Activated CD8-positive, alpha-beta memory T cell treated with anti-CD3 and anti-CD28 coated beads for 24 hours (primary cell): ENCODE data around the gene AP3B1.
"Not testable (repeated sequence)": the region's sequence is repeated elsewhere in the genome, so short reads cannot be mapped to it uniquely, and the experiment has no call there.

Source experiments
- DNase-seq: peaks from one replicate; pipeline ENCODE4 v3.0.0-alpha.2; 2020

The AP3B1 gene

DNA sequence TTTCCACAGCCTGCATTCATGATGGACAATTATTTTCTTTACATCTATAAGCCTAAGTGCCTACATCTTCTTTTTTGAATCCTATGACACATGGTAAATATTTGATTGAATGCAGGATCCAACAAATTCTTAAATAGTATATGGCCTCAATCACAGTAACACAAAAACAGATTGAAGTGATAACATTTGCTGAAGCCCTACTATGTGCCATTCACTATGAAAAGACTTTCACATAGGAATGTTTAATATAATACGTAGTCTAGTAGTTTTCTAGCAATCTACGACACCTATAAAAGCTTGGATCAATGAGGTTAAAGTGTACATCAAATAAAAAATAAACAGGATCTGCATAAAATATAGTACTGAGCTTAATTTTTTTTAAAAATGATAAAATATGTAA is 231.0 kb downstream of the AP3B1 start:
- no peak for DNase-seq

DNA sequence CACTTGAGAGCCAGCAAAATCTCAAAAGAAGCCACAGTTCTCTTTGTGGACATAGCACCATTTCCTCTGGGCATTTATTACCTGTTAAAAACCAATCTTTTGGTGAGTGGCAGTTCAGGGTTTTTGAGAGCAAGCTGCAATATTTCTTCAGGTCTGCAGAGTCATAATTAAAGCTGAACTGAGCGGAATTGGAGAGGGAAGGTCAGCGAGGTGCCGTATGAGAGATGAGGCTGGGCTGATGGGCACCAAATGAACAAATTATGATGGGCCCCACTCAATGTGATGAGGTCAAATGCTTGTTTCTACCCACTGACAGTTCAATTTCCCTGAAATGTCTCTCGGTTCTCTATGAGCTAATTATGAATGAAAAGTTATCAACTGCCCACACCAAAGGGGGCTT is 231.9 kb downstream of the AP3B1 start:
- no peak for DNase-seq

DNA sequence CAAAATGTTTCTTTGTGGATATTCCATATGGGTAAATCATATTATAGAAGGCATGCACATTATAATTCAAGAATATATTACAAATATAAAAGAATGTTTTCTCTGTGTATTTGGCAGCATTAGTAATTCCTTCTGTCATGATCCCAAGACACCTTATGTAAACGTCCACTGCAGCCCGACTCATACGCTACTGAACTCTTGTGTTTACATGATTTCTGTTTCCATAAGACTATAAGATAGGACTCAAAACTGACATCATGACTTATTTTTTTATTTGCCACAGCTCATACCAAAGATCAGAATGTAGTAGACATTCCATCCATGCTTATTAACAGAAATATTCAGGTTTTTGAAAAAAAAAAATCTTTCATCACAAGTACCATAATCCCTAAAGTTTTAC is 234.1 kb downstream of the AP3B1 start:
- DNase-seq, result no peak

DNA sequence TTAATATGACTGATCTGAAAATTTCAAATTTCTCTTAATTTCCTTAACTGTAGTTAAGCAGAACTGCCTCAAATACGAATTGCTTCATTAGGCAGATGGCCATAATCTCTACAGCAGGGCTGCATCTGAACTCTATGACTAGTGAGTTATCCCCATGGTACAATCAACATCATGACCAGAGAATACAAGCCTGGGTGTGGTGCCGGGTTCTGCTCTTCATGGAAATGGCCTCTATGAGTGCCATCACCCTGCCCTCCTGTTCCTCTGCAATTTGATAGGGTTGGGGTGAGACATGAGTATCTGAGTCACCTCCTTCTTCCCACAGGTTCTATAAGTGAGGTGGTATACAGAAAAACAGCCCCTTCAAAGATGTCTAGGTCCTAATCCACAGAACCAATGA is 235.9 kb downstream of the AP3B1 start:
- DNase-seq, result no peak

DNA sequence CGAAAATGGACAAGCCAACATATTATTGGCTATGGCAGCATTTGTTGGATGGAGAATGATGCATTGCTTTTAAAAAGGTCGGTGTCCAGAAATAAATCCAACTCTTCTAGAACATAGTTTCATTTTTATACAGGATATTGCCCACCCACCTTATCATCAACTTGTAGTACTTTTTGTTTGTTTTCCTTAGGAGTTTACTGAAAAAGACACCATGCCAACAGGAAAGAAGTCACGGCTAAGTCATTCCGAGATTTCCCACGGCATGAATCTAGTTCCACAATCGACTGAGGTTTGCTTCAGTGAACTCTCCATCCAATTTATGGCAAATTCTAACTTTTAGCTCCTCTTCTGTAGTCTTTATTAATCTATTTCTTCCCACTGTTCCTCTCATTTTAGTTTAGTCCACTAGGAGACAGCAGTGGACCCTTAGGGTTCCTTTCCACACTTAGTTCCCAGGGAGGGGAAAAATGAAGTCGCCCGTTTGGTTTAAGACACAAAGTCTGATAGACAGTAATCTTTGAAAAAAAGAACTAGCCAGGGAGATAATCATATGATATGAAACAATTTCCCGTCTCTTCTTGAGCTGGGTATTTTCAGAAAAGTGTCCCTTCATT is 237.5 kb downstream of the AP3B1 start:
- DNase-seq, result no peak

DNA sequence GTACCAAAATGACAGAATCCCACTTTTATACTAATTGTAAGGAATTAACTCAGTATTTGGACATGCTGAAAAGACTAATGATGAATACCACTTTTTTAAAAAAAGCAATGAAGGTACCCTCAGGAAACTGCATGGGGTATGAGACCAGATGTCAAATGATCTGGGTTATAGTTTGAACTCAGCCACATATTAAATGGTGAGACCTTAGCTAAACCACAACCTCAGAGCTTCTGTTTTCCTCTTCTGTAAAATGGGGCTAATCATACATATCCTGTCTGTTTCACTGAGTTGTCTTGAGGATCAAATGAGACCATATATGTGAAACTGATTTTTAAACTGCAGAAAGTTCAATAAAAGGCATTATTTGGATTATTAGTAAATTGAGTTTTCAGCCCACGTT is 238.4 kb downstream of the AP3B1 start:
- DNase-seq, result no peak

DNA sequence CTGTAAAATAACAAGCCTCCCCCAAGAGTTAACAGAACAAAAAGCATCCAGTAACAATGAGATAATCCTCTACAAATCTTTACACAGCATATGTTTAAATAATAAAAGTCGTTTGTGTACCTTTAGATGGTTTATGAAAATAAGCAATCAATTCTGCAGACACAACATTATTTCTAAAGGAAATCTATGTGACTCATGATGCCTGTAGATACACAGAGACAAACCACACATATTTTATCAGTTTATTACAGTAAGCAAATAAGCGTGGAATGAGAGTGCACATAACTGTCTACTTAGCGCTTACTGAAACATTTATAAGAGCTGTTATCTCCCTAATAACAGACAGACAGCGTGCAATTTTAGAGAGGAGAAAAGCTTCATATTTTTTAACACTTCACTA is 243.6 kb downstream of the AP3B1 start:
- no peak for DNase-seq

DNA sequence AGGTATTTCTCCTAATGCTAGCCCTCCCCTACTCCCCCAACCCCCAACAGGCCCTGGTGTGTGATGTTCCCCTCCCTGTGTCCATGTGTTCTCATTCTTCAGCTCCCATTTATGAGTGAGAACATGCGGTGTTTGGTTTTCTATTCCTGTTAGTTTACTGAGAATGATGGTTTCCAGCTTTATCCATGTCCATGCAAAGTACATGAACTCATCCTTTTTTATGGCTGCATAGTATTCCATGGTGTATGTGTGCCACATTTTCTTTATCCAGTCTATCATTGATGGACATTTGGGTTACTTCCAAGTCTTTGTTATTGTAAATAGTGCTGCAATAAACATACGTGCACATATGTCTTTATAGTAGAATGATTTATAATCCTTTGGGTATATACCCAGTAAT is 247.7 kb downstream of the AP3B1 start:
- not testable (repeated sequence) for DNase-seq

DNA sequence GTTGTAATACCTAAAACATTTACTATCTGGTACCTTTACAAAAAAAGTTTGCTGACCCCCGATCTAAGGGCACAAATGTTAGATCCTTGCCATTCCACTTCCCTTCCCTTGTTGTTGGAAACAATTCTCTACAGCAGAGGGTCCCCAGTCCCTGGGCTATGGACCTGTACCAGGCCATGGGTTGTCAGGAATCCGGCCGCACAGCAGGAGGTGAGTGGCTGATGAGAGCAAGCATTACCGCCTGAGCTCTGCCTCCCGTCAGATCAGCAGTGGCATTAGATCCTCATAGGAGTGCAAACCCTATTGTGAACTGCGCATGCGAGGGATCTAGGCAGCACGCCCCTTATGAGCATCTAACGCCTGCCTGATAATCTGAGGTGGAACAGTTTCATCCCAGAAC is 248.5 kb downstream of the AP3B1 start:
- DNase-seq, result no peak

DNA sequence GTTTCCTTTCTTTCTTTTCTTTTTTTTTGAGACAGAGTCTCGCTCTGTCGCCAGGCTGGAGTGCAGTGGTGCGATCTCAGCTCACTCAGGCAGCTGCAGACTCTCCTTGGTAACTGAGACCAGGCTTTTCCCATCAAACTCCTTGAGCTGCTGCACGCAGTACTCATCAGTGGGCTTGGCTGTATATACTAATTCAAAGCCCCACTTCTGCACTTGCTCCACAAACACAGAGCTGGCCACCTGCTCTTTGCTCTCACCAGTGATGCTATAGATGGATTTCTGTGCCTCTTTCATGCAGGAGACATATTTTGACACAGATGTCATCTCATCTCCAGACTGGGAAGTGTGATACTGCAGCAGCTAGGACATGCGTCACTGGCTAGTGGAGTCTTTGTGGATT is 252.7 kb downstream of the AP3B1 start:
- DNase-seq, result no peak

DNA sequence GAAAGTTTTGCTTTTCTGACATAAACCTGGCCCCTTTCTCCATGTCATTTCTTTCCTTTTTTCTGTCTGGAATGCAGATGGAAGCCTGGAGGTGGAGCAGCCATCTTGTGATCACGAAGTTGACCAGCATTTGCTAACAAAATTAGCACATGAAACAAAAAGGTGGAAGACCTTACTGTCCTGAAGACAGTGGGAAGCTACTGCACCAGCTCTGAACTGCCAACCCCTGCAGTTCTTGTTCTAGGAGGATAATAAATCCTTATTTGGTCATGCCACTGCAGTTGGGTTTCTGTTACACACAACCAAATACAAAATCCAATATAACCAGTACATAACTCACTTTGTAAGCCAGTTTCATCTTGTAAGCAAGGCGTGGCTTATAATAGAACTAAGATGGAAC is 269.0 kb downstream of the AP3B1 start:
- no peak for DNase-seq

DNA sequence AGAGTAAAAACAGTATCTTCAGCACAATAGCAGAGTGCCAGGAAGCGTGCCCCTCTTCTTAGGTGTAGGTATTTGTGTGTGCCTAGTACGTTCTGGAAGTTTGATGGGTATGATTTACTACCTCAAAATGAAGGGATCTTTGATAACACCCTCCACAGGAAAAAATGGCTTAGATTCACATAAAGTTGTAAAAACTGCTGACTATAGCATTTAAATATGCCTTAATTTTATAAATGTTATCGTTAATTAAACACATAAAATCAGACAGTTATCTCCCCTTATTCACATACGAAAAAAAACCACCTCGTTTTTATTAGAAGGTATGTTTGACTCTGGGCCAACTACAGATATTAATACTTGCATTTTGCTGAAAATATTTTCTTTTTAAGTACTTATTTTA is 274.8 kb downstream of the AP3B1 start:
- DNase-seq, result no peak

DNA sequence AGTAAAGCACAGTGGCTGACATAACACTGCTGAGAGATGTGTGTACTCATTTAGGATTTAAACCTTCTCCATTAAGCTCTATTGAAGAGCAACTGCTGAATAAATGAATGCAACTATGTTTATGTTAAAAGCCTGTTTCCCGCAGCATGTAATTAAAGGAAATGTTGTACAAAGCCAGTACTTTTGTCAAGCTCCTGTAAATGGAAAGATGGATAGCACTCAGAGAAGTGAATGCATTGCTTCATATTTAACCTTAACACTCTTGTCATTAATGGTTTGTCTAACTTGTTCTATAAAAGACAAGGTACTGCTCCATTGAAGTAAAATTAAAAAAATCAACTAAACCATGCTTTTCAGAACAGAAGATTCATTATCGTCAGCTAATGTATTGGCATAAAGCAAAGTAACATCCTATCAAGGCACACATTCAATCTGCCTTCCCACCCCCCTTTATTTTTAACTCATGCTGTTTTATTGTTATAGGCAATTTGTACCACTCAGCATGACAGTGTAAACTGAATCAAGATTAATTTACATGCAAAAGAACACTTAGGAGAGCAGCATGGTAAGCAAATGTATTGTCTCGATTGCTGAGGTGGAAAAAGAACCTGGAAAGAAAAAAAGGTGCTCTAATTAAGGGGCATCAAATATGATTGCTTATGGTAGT is 277.5 kb downstream of the AP3B1 start:
- DNase-seq, result no peak

DNA sequence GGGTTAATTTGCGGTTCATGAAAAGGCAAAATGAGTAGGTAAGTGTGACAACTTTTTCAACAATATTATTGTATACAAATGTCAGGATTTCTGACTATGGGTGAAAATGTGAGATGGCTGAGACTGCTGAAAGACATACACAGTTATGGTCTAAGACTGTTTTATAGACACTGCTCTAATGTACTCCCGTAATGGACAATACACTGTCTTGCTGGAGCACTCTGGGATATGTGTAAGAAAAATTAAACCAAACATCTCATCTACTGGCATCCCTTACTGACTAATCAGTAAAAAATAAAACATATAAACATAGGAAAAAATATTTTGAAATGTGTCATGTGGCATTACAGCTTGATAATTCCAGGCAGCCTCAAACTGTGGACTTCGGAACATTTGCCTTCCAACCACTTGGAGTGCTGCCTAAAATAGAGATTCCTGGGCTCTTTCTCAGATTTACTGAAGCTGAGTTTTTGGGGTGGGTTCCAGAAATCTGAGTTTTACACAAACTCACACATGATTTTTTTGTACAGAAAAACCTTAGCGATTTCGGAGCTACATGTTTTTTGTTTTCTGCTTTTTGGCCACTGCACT is 284.5 kb downstream of the AP3B1 start:
- DNase-seq, result no peak

DNA sequence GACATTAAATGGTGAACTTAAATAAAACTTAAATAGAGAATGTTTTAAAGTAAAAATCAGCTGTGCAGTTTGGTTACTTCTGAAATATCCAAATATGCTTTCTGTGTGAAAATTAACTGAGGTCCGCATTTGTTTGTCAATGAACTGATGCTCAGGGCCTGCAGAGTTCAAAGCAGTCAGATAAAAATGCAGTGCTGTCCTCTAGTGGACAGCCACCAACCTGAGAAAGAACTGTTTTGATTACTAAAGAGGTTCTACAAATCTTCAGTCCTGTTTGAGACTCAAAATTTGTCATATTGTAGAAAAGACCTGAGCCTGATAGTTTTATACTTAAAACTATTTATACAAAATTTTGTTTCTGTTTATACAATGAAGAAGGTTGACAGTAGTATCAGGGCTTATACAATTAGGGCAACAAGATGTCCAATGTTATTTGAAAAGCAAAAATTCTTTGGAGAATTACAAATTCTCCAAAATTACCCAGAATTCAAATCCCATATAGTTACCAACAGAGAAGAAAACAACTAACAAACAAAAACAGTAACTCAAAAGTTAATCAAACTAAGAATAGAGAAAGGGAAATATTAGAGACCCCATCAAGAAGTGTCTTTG is 286.0 kb downstream of the AP3B1 start:
- DNase-seq, result no peak

DNA sequence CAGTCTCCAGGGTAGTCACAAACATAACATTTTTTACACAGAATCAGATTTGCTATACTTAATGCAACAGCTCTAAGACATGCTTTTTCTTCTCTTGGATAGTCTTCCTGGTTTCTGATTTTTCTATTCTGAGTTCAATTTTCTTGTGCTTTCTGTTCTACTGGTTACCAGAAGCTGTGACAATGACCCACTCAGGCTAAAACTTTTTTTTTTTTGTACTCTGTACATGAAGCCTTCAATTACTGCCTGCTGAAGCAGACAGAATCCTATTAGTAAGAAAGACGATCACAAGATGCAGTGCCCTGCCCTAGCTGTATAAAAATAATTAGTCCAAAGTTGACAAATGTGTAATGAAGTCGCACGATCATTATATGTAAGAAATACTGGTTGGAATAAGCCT is 287.3 kb downstream of the AP3B1 start:
- no peak for DNase-seq

DNA sequence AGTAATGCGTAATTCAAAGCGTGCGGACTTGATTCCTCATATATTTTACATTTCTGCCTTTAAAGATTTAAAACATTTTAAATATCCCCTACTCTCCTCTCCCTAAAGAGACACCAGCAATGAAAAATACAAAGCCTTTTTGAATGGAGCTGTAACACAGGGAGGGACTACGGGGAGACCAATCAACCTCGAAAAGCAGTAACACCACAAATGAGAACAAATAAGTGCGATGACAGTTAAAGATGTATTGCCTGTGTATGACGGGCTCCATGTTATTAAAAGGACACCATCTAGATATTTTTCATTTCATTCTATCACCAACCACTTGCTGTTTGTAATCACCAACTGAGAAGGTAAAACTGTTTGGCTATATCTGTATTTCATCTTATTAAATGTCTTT is 288.0 kb downstream of the AP3B1 start:
- no peak for DNase-seq

DNA sequence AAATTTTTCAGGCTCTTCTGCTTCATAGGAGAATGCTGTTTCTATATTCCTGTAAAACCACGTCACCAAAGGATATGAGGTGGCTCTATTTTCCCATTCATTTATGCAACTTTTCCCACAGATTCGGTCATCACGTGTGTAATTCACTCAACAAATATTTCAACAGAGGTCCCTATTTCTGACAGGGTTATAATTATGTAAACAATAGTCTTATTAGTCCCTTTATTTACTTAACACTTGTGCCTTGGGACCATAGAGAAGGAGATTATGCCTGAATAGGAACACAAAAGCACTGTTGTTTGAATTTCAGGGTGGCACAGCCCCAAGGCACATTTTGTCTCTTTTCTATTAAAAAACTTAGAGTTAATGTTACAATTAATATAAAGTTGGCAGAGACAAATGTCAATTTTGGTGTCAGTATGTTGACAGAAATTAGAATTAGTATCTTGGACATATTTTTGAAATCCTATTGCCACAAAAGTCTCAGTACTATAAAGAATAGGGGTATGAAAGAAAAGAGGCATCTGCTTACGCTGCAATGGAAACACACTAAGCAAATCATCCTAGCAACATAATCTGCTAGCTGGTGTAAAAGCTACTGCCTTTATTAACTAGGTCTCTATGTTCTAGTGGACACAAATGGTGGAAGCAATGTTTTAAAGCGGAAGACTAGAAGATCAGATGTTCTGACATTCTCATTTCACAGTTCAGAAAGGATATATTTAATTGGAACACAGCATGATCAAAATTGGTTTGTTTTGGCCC is 289.3 kb downstream of the AP3B1 start:
- DNase-seq, result no peak

DNA sequence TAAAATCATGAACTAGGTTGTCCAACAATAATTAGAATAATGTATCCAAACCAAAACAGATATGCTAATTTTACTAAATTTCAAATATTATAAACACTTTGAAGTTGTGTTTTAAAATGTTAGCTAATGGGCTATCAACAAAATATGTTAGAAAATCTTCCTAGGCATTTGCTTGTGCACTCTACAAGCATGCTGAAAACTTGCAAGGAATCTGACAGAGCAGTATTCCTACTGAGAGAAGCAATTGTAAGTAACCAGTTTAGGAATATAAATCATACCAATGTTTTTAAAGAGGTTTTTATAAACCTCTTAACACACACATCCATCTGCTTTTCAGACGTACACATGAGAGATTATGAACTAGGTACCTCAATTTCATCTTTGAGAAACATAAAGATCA is 289.9 kb downstream of the AP3B1 start:
- DNase-seq, result no peak

DNA sequence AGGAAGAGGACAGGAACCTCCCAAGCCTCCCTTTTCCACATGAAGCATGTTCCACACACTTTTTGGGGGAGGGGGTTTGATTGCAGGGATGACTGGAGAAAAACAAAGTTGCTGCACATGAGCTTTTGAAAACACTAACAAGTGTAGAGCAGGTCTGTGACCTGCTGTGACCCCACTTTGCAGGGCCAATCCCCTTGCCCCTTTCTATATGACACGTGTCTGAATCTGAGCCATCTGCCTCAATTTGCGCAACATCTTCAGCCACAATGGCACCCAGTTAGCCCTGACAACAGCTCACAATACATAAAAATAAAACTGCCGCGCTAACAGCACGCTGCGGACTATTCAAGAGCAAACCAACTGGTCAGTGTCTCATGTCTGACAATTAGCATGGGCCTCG is 290.6 kb downstream of the AP3B1 start:
- DNase-seq, result no peak

DNA sequence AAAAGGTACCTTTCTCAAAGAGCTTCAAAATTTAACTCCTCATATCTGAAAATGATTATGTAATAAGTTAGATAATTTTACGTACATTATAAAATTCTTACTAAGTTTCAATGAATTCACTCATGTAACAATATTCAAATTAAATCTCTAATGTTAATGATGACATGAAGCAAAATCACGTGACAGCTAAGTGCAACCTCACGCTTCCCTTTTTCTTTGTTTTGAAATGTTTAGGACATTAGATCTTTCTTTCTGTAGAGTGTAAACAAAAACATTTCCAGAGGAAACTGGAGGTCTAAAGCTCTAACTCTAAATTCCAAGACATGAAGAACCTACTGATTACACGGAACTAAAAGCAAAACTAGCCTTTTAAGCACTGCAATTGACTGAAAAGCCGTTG is 291.0 kb downstream of the AP3B1 start:
- DNase-seq, result no peak

DNA sequence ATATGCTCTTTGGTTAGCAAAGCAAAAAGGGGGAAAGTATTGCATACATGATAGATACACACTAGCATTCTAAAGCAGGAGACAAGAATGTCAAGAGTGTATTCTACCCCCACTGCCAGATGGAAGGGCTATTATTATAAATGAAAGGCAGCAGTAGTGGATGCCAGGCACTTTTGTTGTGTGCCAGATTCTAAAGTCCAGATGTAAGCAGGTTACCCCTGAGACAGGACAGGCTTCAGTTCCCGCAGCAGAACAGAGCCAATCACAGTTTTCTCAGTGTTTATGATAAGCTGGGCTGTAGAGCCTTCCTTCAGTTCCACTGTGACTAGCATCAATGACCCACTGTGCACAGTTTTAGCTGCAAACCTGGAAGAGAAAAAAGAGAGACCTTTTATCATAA is 291.8 kb downstream of the AP3B1 start:
- DNase-seq, result no peak

DNA sequence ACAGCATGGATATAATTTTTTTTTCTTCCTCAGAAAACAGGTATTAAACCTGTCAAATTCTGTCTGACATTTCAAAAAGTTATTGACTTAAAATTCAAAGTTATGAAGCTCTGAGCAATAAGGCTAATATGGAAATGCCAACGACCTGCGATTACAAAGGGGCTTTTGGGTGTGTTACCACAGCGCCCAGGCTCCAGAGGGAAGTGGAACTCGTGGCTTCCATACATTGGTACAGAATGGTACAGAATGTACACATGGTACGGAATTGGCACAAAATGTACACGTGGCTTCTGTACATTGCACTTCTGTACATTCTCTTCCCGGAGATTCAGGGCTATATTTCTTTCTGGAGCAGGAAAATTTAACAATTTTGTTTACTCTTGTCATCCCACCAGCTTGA is 293.3 kb downstream of the AP3B1 start:
- DNase-seq, result no peak

DNA sequence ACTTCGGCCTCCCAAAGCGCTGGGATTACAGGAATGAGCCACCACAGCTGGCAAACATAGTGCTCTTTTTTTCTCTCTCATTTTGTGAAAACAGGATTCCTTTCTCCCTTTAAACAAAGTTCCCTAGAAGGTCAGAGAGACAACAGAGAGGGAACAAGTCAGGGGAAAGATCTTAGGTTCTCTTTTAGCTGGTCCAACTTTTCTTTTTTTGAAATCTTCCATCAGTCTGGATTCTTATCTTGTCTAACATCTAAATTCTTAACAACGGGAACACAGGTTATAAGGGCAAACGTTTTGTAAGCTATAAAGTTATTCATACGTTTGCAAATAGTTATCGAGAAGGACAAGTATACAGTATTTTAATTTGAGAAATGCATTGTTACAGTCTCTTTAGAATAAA is 294.3 kb downstream of the AP3B1 start:
- no peak for DNase-seq
